ENCODE measurements around the gene USP31. TPM values are rescaled to one million over a fixed set of nuclear protein-coding genes. Genes with fewer than 3 reads are reported as not detected.

The USP31 gene
- total and polyA plus RNA-seq, 2 of the 13 experiments (the other 11 are each of a cell fraction or from before 2014, with no cell fraction given) = 22.5 to 23.3 TPM

DNA sequence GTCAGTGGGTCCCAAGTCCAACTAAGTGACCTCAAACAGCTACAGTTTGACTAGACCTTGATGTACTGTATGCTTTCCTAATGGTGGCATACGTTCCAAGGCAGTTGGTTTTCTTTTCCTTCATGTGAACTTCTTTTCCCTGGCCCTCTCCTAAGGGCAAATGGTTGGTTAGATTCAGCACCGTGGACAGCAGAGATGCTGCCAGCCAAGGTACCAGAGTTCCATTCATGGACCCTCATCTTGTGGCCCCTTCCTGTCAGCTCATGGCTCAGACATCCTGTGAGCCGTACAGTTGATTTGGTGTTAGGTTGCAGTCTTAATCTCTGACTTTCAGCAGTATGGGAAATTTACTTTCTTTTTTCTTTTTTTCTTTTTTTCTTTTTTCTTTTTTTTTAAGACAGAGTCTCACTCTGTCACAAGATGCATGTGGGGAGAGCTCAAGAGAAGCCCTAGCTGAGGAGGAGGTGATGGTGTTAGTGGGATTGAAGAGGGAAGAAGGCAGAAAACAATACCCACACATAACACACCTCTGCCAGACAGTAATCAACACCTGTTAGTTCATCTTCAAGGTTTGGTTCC lies 122.4 kb downstream of the USP31 start (continued):
- TF ChIP-seq PCBP2 (optimal IDR thresholded peaks at IDR 0.05; ENCODE audit: low read depth, low read length, poor library complexity, severe bottlenecking) (no peak), ZNF776 (CRISPR knock-in tag; IDR thresholded peaks at IDR 0.05) (no peak), SKI (IDR thresholded peaks at IDR 0.05; ENCODE audit: partially characterized antibody) (no peak), ZNF816 (CRISPR knock-in tag; IDR thresholded peaks at IDR 0.05; ENCODE audit: borderline replicate concordance) (no peak), THAP9 (CRISPR knock-in tag; IDR thresholded peaks at IDR 0.05; ENCODE audit: borderline replicate concordance) (no peak), ZNF367 (CRISPR knock-in tag; IDR thresholded peaks at IDR 0.05; ENCODE audit: borderline replicate concordance) (no peak), ZNF501 (CRISPR knock-in tag; IDR thresholded peaks at IDR 0.05) (no peak), ARID4A (CRISPR knock-in tag; IDR thresholded peaks at IDR 0.05; ENCODE audit: borderline replicate concordance) (no peak), ZNF563 (CRISPR knock-in tag; IDR thresholded peaks at IDR 0.05) (no peak), ZNF382 (CRISPR knock-in tag; IDR thresholded peaks at IDR 0.05; ENCODE audit: borderline replicate concordance) (no peak), MIXL1 (CRISPR knock-in tag; IDR thresholded peaks at IDR 0.05) (peak; percentile 70; the same call in 1 of the 2 replicates), STAG1 (CRISPR knock-in tag; IDR thresholded peaks at IDR 0.05) (peak; percentile 14; the same call in 1 of the 2 replicates), DPF2 (CRISPR knock-in tag; IDR thresholded peaks at IDR 0.05; ENCODE audit: borderline replicate concordance, low read depth) (no peak), ZNF556 (CRISPR knock-in tag; IDR thresholded peaks at IDR 0.05; ENCODE audit: borderline replicate concordance) (no peak), SAP130 (CRISPR knock-in tag; IDR thresholded peaks at IDR 0.05; ENCODE audit: low read depth) (peak; percentile 45; the same call in 1 of the 2 replicates), ZNF281 (CRISPR knock-in tag; IDR thresholded peaks at IDR 0.05; ENCODE audit: borderline replicate concordance) (peak; percentile 71; the same call in 1 of the 2 replicates)
- TF ChIP-seq, protein P1, sequence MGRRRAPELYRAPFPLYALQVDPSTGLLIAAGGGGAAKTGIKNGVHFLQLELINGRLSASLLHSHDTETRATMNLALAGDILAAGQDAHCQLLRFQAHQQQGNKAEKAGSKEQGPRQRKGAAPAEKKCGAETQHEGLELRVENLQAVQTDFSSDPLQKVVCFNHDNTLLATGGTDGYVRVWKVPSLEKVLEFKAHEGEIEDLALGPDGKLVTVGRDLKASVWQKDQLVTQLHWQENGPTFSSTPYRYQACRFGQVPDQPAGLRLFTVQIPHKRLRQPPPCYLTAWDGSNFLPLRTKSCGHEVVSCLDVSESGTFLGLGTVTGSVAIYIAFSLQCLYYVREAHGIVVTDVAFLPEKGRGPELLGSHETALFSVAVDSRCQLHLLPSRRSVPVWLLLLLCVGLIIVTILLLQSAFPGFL (CRISPR knock-in tag; IDR thresholded peaks at IDR 0.05) = no peak
- TF ChIP-seq, protein P2, sequence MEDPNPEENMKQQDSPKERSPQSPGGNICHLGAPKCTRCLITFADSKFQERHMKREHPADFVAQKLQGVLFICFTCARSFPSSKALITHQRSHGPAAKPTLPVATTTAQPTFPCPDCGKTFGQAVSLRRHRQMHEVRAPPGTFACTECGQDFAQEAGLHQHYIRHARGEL (CRISPR knock-in tag; IDR thresholded peaks at IDR 0.05) = no peak

Measured in HepG2 (cell line).